BLaER1 treated with 17β-estradiol and CSF1 and Interleukin-3, amounts not matched to agents 10 nM and 100 nM (cell line): ENCODE results near the gene CDCP2.

ENCODE experiments used
- H3K27ac ChIP-seq, 11 experiments: shearing (Covaris generic); formaldehyde crosslinking; 2 replicates each; pipeline ENCODE4 v1.8.1; 2022
- H3K27me3 ChIP-seq, 11 experiments: shearing (Covaris generic); formaldehyde crosslinking; 2 replicates each; pipeline ENCODE4 v1.8.1; 2022
- H3K36me3 ChIP-seq, 11 experiments: shearing (Covaris generic); formaldehyde crosslinking; 2 replicates each; pipeline ENCODE4 v1.8.1; 2022
- H3K4me1 ChIP-seq, 10 experiments: shearing (Covaris generic); formaldehyde crosslinking; 2 replicates each; pipeline ENCODE4 v1.8.1; 2022
- H3K4me2 ChIP-seq, 11 experiments: shearing (Covaris generic); formaldehyde crosslinking; 2 replicates each; pipeline ENCODE4 v1.8.1; 2022
- H3K4me3 ChIP-seq, 10 experiments: shearing (Covaris generic); formaldehyde crosslinking; 2 replicates each; pipeline ENCODE4 v1.8.1; 2022
- H3K9ac ChIP-seq, 11 experiments: shearing (Covaris generic); formaldehyde crosslinking; 2 replicates each; pipeline ENCODE4 v1.8.1; 2022
- H3K9me3 ChIP-seq, 11 experiments: shearing (Covaris generic); formaldehyde crosslinking; replicated peaks in 1 of 11; 2 replicates each; pipeline ENCODE4 v1.8.1; 2022
- H4K20me1 ChIP-seq, 11 experiments: shearing (Covaris generic); formaldehyde crosslinking; 2 replicates each; pipeline ENCODE4 v1.8.1; 2022
- Cebpa-rat ChIP-seq, 11 experiments: shearing (Covaris generic); IDR thresholded peaks; 2 replicates each; pipeline ENCODE4 v1.8.1; 2022

Gene CDCP2

GRCh38 chr1:54117815-54118563, 34.8 kb downstream of the CDCP2 start:
- Histone ChIP-seq H3K9me3 (no peaks in the 10 kb centered on the region), H3K27ac (no peak overlapping the region), H3K9ac (no peak overlapping the region), H3K4me1 (peaks cover 0 to 6% (median 5%) of the 10 kb centered on the region in 10 experiments; a peak in 9 of 20 replicates), H3K4me3 (no peak overlapping the region), H3K27me3 (peaks cover 0 to 11% (median 0%) of the 10 kb centered on the region in 11 experiments; a peak in 6 of 22 replicates), H3K4me2 (no peak overlapping the region), H3K36me3 (no peaks in the 10 kb centered on the region), H4K20me1 (no peaks in the 10 kb centered on the region; a peak in 1 of 22 replicates)
- TF ChIP-seq Cebpa-rat (IDR thresholded peaks at IDR 0.05) = no peak

- Histone ChIP-seq H3K27me3 (no peaks in the 10 kb centered on the region), H3K4me3 (no peak overlapping the region), H3K4me1 (peaks cover 0 to 5% (median 0%) of the 10 kb centered on the region in 10 experiments; a peak in 2 of 20 replicates), H3K36me3 (no peaks in the 10 kb centered on the region), H4K20me1 (no peaks in the 10 kb centered on the region; a peak in 1 of 22 replicates), H3K4me2 (no peak overlapping the region), H3K9me3 (no peaks in the 10 kb centered on the region), H3K9ac (no peak overlapping the region), H3K27ac (no peak overlapping the region)
- TF ChIP-seq Cebpa-rat (IDR thresholded peaks at IDR 0.05) = no peak
Observed at GRCh38 chr1:54115520-54115919, 37.3 kb downstream of the CDCP2 start.

GRCh38 chr1:54114955-54115354, 37.8 kb downstream of the CDCP2 start:
- Histone ChIP-seq H3K9ac (no peak overlapping the region), H3K36me3 (no peaks in the 10 kb centered on the region), H3K4me3 (no peak overlapping the region), H3K27me3 (no peaks in the 10 kb centered on the region), H3K27ac (no peak overlapping the region), H3K9me3 (no peaks in the 10 kb centered on the region), H4K20me1 (no peaks in the 10 kb centered on the region; a peak in 1 of 22 replicates), H3K4me2 (no peak overlapping the region), H3K4me1 (peaks cover 0 to 5% (median 0%) of the 10 kb centered on the region in 10 experiments; a peak in 2 of 20 replicates)
- no peak for TF ChIP-seq Cebpa-rat (IDR thresholded peaks at IDR 0.05)

- H3K9me3 ChIP-seq = no peaks in the 10 kb centered on the region
- no peak for TF ChIP-seq Cebpa-rat (IDR thresholded peaks at IDR 0.05)
Observed at GRCh38 chr1:54114001-54114400, 38.8 kb downstream of the CDCP2 start.

GRCh38 chr1:54112705-54113368, 40.0 kb downstream of the CDCP2 start:
- Histone ChIP-seq H3K4me2 (no peak overlapping the region), H3K27me3 (no peaks in the 10 kb centered on the region), H3K27ac (no peak overlapping the region), H3K9me3 (no peaks in the 10 kb centered on the region), H4K20me1 (no peaks in the 10 kb centered on the region; a peak in 1 of 22 replicates), H3K9ac (no peak overlapping the region), H3K4me1 (peaks cover 0 to 5% (median 0%) of the 10 kb centered on the region in 10 experiments; a peak in 2 of 20 replicates), H3K4me3 (no peak overlapping the region), H3K36me3 (no peaks in the 10 kb centered on the region)
- no peak for TF ChIP-seq Cebpa-rat (IDR thresholded peaks at IDR 0.05)

More at GRCh38 chr1:54114001-54114400, 38.8 kb downstream of the CDCP2 start:
- peaks cover 0 to 5% (median 0%) of the 10 kb centered on the region in 10 experiments; a peak in 2 of 20 replicates for H3K4me1 ChIP-seq
- no peak overlapping the region for H3K9ac ChIP-seq
- no peaks in the 10 kb centered on the region for H3K27me3 ChIP-seq
- no peak overlapping the region for H3K4me2 ChIP-seq
- no peaks in the 10 kb centered on the region; a peak in 1 of 22 replicates for H4K20me1 ChIP-seq
- no peak overlapping the region for H3K4me3 ChIP-seq
- H3K27ac ChIP-seq = no peak overlapping the region
- no peaks in the 10 kb centered on the region for H3K36me3 ChIP-seq

GRCh38 chr1:54112027-54112426, 40.8 kb downstream of the CDCP2 start:
- Histone ChIP-seq H3K4me1 (peaks cover 0 to 5% (median 0%) of the 10 kb centered on the region in 10 experiments; a peak in 2 of 20 replicates), H3K36me3 (no peaks in the 10 kb centered on the region), H3K27ac (no peak overlapping the region), H3K27me3 (no peaks in the 10 kb centered on the region), H3K9ac (no peak overlapping the region), H4K20me1 (no peaks in the 10 kb centered on the region; a peak in 1 of 22 replicates), H3K4me2 (no peak overlapping the region), H3K4me3 (no peak overlapping the region), H3K9me3 (no peaks in the 10 kb centered on the region)
- TF ChIP-seq Cebpa-rat (IDR thresholded peaks at IDR 0.05) = no peak

GRCh38 chr1:54111624-54112023, 41.2 kb downstream of the CDCP2 start:
- H3K27me3 ChIP-seq = no peaks in the 10 kb centered on the region
- no peak overlapping the region for H3K27ac ChIP-seq
- peaks cover 0 to 5% (median 0%) of the 10 kb centered on the region in 10 experiments; a peak in 2 of 20 replicates for H3K4me1 ChIP-seq
- no peak for TF ChIP-seq Cebpa-rat (IDR thresholded peaks at IDR 0.05)
- H3K36me3 ChIP-seq = no peaks in the 10 kb centered on the region
- H3K9ac ChIP-seq = no peak overlapping the region
- no peak overlapping the region for H3K4me2 ChIP-seq
- H3K9me3 ChIP-seq = no peaks in the 10 kb centered on the region
- H3K4me3 ChIP-seq = no peak overlapping the region
- H4K20me1 ChIP-seq = no peaks in the 10 kb centered on the region; a peak in 1 of 22 replicates

- no peak for TF ChIP-seq Cebpa-rat (IDR thresholded peaks at IDR 0.05)
- Histone ChIP-seq H4K20me1 (no peaks in the 10 kb centered on the region; a peak in 1 of 22 replicates), H3K4me3 (no peak overlapping the region), H3K4me2 (no peak overlapping the region), H3K9me3 (no peaks in the 10 kb centered on the region), H3K4me1 (peaks cover 0 to 5% (median 0%) of the 10 kb centered on the region in 10 experiments; a peak in 2 of 20 replicates), H3K36me3 (no peaks in the 10 kb centered on the region), H3K9ac (no peak overlapping the region), H3K27me3 (no peaks in the 10 kb centered on the region), H3K27ac (no peak overlapping the region)
Observed at GRCh38 chr1:54110996-54111395, 41.8 kb downstream of the CDCP2 start.
